GM23248 (cell line): ENCODE measurements around the gene MED15. TPM values are rescaled to one million over a fixed set of nuclear protein-coding genes. Genes with fewer than 3 reads are reported as not detected.

Experiments used
- DNase-seq: peaks from one replicate; pipeline ENCODE4 v3.0.0-alpha.2; 2015
- H2AFZ ChIP-seq: fragments of 200-600 bp; sonication (generic); 2 replicates; pipeline ENCODE4 v1.6.1; 2016; ENCODE audit warnings: antibody characterized with exemption
- H3F3A ChIP-seq: fragments of 200-600 bp; sonication (generic); 2 replicates; pipeline ENCODE4 v1.6.1; 2016; ENCODE audit warnings: mild to moderate bottlenecking, antibody characterized with exemption, mixed run types; ENCODE audit not compliant: insufficient read depth
- H3K27ac ChIP-seq: fragments of 200-600 bp; sonication (generic); 2 replicates; pipeline ENCODE4 v1.5.1; 2016; ENCODE audit warnings: mild to moderate bottlenecking
- H3K27me3 ChIP-seq: fragments of 200-600 bp; sonication (generic); replicated peaks from 2 replicates; pipeline ENCODE4 v1.6.1; 2016; ENCODE audit warnings: mild to moderate bottlenecking; ENCODE audit not compliant: insufficient read depth
- H3K36me3 ChIP-seq: fragments of 200-600 bp; sonication (generic); 2 replicates; pipeline ENCODE4 v1.6.1; 2016; ENCODE audit warnings: low read depth, mild to moderate bottlenecking
- H3K4me1 ChIP-seq: fragments of 200-600 bp; sonication (generic); 2 replicates; pipeline ENCODE4 v1.6.1; 2016; ENCODE audit warnings: mild to moderate bottlenecking; ENCODE audit not compliant: insufficient read depth
- H3K4me2 ChIP-seq: fragments of 200-600 bp; sonication (generic); one replicate; pipeline ENCODE4 v1.6.1; 2016; ENCODE audit warnings: mild to moderate bottlenecking; ENCODE audit not compliant: unreplicated experiment
- H3K4me3 ChIP-seq: fragments of 200-600 bp; sonication (generic); 2 replicates; pipeline ENCODE4 v1.5.1; 2016; ENCODE audit warnings: mild to moderate bottlenecking
- H3K79me2 ChIP-seq: fragments of 200-600 bp; sonication (generic); 2 replicates; pipeline ENCODE4 v1.6.1; 2016; ENCODE audit warnings: mild to moderate bottlenecking; ENCODE audit not compliant: insufficient read depth
- H3K9ac ChIP-seq: fragments of 200-600 bp; sonication (generic); 2 replicates; pipeline ENCODE4 v1.6.1; 2016; ENCODE audit warnings: mild to moderate bottlenecking
- H3K9me2 ChIP-seq: fragments of 200-600 bp; sonication (generic); 2 replicates; pipeline ENCODE4 v1.6.1; 2016; ENCODE audit warnings: mixed run types, mild to moderate bottlenecking, moderate library complexity; ENCODE audit not compliant: insufficient read depth
- H3K9me3 ChIP-seq: fragments of 200-600 bp; sonication (generic); one replicate; pipeline ENCODE4 v1.6.1; 2017; ENCODE audit warnings: low read depth
- H4K20me1 ChIP-seq: fragments of 200-600 bp; sonication (generic); 2 replicates; pipeline ENCODE4 v1.6.0; 2016; ENCODE audit not compliant: insufficient read depth
- EZH2 ChIP-seq: fragments of 200-600 bp; sonication (generic); IDR thresholded peaks from 2 replicates; pipeline ENCODE4 v1.6.1; 2018; ENCODE audit warnings: antibody characterized with exemption, mild to moderate bottlenecking; ENCODE audit not compliant: insufficient read depth, poor library complexity, severe bottlenecking
- EZH2phosphoT487 ChIP-seq: fragments of 200-600 bp; sonication (generic); IDR thresholded peaks from 2 replicates; pipeline ENCODE4 v1.6.1; 2018; ENCODE audit warnings: antibody characterized with exemption, moderate library complexity, mild to moderate bottlenecking, low read depth; ENCODE audit not compliant: insufficient read depth
- WGBS, 2 experiments: methylation state at CpG; one replicate each; pipeline ENCODE4 v1.1.6; 2015 to 2017; ENCODE audit warnings: low lambda C conversion rate in 2 of 2, low coverage in 1 of 2; ENCODE audit errors: missing lambda C conversion rate in 2 of 2; 5-methylcytosine and 5-hydroxymethylcytosine counted together
- in situ Hi-C: fragments of 300-500 bp; cut with MboI; formaldehyde crosslinking; loops from 2 replicates; pipeline ENCODE4 v1.15.0; 2020
- polyA plus RNA-seq: library from polyadenylated mRNA; unstranded; fragments of >200 nt; fragmentation: Nextera tagmentation; extraction: Ambion mirVana; gene quantifications from 2 replicates; pipeline ENCODE4 v1.2.1, GENCODE V29; 2016
- total RNA-seq: library from RNA; depleted of rRNA; stranded (reverse); fragments of >200 nt; shearing (Covaris generic); gene quantifications from 2 replicates; pipeline ENCODE4 v1.2.3, GENCODE V29; 2014

MED15 gene
- total and polyA plus RNA-seq, 2 experiments from 2014 or later: 40.2 to 69.7 TPM

- no peaks in the 10 kb centered on the region for H4K20me1 ChIP-seq
- H2AFZ ChIP-seq: no peak overlapping the region
- TF ChIP-seq EZH2phosphoT487: no peak
- no peak for TF ChIP-seq EZH2
- WGBS, 2 experiments: 0% methylated on average over 1 of the region's 1 CpG
- H3K36me3 ChIP-seq: no peaks in the 10 kb centered on the region
- H3K79me2 ChIP-seq: peaks cover 79% of the 10 kb centered on the region
- H3K9ac ChIP-seq: peak overlapping the region; percentile 93
- H3K27ac ChIP-seq: peak overlapping the region; percentile 100
- H3K9me2 ChIP-seq: no peaks in the 10 kb centered on the region
- H3F3A ChIP-seq: peaks cover 74% of the 10 kb centered on the region
- peak overlapping the region; percentile 26; the same call in 1 of the 2 replicates for H3K4me3 ChIP-seq
- in situ Hi-C loops: no loop called here
- peak overlapping the region; percentile 65 for H3K4me2 ChIP-seq
- no peaks in the 10 kb centered on the region for H3K27me3 ChIP-seq
- no peaks in the 10 kb centered on the region for H3K9me3 ChIP-seq
- peaks cover 69% of the 10 kb centered on the region for H3K4me1 ChIP-seq
- no peak for DNase-seq
These were observed 23.7 kb downstream of the MED15 start for GRCh38 chr22:20531154-20531403.

- TF ChIP-seq EZH2 (no peak), EZH2phosphoT487 (no peak)
- peaks cover 71% of the 10 kb centered on the region for H3F3A ChIP-seq
- H2AFZ ChIP-seq: no peak overlapping the region
- peak overlapping the region; percentile 93 for H3K9ac ChIP-seq
- H3K27ac ChIP-seq: peak overlapping the region; percentile 100
- no peaks in the 10 kb centered on the region for H3K27me3 ChIP-seq
- in situ Hi-C loops: no loop called here
- WGBS, 2 experiments: 5 to 8% methylated on average over 15 of the region's 15 CpGs
- DNase-seq: peak; percentile 96
- H3K4me1 ChIP-seq: peaks cover 64% of the 10 kb centered on the region
- H3K9me3 ChIP-seq: no peaks in the 10 kb centered on the region
- no peaks in the 10 kb centered on the region for H4K20me1 ChIP-seq
- H3K4me2 ChIP-seq: peak overlapping the region; percentile 79
- H3K36me3 ChIP-seq: no peaks in the 10 kb centered on the region
- no peaks in the 10 kb centered on the region for H3K9me2 ChIP-seq
- H3K4me3 ChIP-seq: peak overlapping the region; percentile 43; the same call in 1 of the 2 replicates
- peaks cover 78% of the 10 kb centered on the region for H3K79me2 ChIP-seq
These were observed 24.2 kb downstream of the MED15 start for GRCh38 chr22:20531404-20532201.

GRCh38 chr22:20532256-20532993 is 25.0 kb downstream of the MED15 start:
- Histone ChIP-seq H3K9me2 (no peaks in the 10 kb centered on the region), H4K20me1 (no peaks in the 10 kb centered on the region), H3K79me2 (peaks cover 84% of the 10 kb centered on the region), H3K27ac (peak overlapping the region; percentile 100), H2AFZ (no peak overlapping the region), H3F3A (peaks cover 65% of the 10 kb centered on the region), H3K4me2 (peak overlapping the region; percentile 79), H3K9ac (peak overlapping the region; percentile 93), H3K36me3 (peaks cover 2% of the 10 kb centered on the region; the same call in 1 of the 2 replicates), H3K4me1 (peaks cover 55% of the 10 kb centered on the region), H3K27me3 (no peaks in the 10 kb centered on the region), H3K9me3 (no peaks in the 10 kb centered on the region), H3K4me3 (no peak overlapping the region)
- WGBS, 2 experiments: 74 to 78% methylated on average over 10 of the region's 10 CpGs
- DNase-seq: peak; percentile 58
- TF ChIP-seq EZH2phosphoT487 (no peak), EZH2 (no peak)
- in situ Hi-C loops: no loop called here

- Histone ChIP-seq H4K20me1 (no peaks in the 10 kb centered on the region), H3K9me2 (no peaks in the 10 kb centered on the region), H3K36me3 (peaks cover 9% of the 10 kb centered on the region; the same call in 1 of the 2 replicates), H3K27ac (peak overlapping the region; percentile 100), H3K4me3 (no peak overlapping the region), H2AFZ (no peak overlapping the region), H3F3A (peaks cover 57% of the 10 kb centered on the region), H3K4me2 (no peak overlapping the region), H3K9me3 (no peaks in the 10 kb centered on the region), H3K9ac (peak overlapping the region; percentile 93), H3K4me1 (peaks cover 52% of the 10 kb centered on the region), H3K79me2 (peaks cover 84% of the 10 kb centered on the region), H3K27me3 (no peaks in the 10 kb centered on the region)
- 78 to 85% methylated on average over 11 of the region's 11 CpGs for WGBS, 2 experiments
- in situ Hi-C loops: no loop called here
- no peak for DNase-seq
- TF ChIP-seq EZH2phosphoT487 (no peak), EZH2 (no peak)
These were observed 25.9 kb downstream of the MED15 start for GRCh38 chr22:20533095-20533878.
